Neural progenitor cell (in vitro differentiated cells): ENCODE results near the gene SYT15. TPM values are rescaled to one million over a fixed set of nuclear protein-coding genes. Genes with fewer than 3 reads are reported as not detected.

Experiments used
- DNase-seq: peaks from one replicate; pipeline ENCODE4 v3.0.0-alpha.2; 2016; ENCODE audit warnings: low spot score
- H2AFZ ChIP-seq: fragments of 200-600 bp; sonication (generic); replicated peaks from 2 replicates; pipeline ENCODE4 v1.6.1; 2016; ENCODE audit warnings: antibody characterized with exemption
- H3F3A ChIP-seq: fragments of 200-600 bp; sonication (generic); 2 replicates; pipeline ENCODE4 v1.6.1; 2016; ENCODE audit warnings: antibody characterized with exemption, low read depth
- H3K27ac ChIP-seq: fragments of 200-600 bp; sonication (generic); 2 replicates; pipeline ENCODE4 v1.5.1; 2016; ENCODE audit warnings: mild to moderate bottlenecking
- H3K27me3 ChIP-seq: fragments of 200-600 bp; sonication (generic); 2 replicates; pipeline ENCODE4 v1.6.1; 2016; ENCODE audit warnings: mild to moderate bottlenecking, moderate library complexity
- H3K36me3 ChIP-seq: fragments of 200-600 bp; sonication (generic); 2 replicates; pipeline ENCODE4 v1.5.1; 2016
- H3K4me1 ChIP-seq: fragments of 200-600 bp; sonication (generic); 2 replicates; pipeline ENCODE4 v1.6.1; 2016; ENCODE audit warnings: mixed run types
- H3K4me2 ChIP-seq: fragments of 200-600 bp; sonication (generic); 2 replicates; pipeline ENCODE4 v1.6.1; 2016
- H3K4me3 ChIP-seq: fragments of 200-600 bp; sonication (generic); 2 replicates; pipeline ENCODE4 v1.5.1; 2016
- H3K79me2 ChIP-seq: fragments of 200-600 bp; sonication (generic); 2 replicates; pipeline ENCODE4 v1.6.1; 2016; ENCODE audit warnings: low read depth
- H3K9ac ChIP-seq: fragments of 200-600 bp; sonication (generic); 2 replicates; pipeline ENCODE4 v1.6.1; 2016
- H3K9me3 ChIP-seq: fragments of 200-600 bp; sonication (generic); 2 replicates; pipeline ENCODE4 v1.5.1; 2016; ENCODE audit warnings: low read depth
- H4K20me1 ChIP-seq: fragments of 200-600 bp; sonication (generic); 2 replicates; pipeline ENCODE4 v1.6.1; 2016; ENCODE audit warnings: low read depth
- H3K27ac Mint-ChIP-seq: 3 replicates; pipeline ENCODE4 v1.8.0; 2021; ENCODE audit warnings: mixed read lengths
- H3K27me3 Mint-ChIP-seq: 2 replicates; pipeline ENCODE4 v1.8.0; 2022; ENCODE audit warnings: low read depth, mild to moderate bottlenecking, inconsistent platforms, moderate library complexity, mixed read lengths; ENCODE audit not compliant: insufficient read depth
- H3K36me3 Mint-ChIP-seq: 3 replicates; pipeline ENCODE4 v1.8.0; 2021; ENCODE audit warnings: mixed read lengths
- H3K4me1 Mint-ChIP-seq: 3 replicates; pipeline ENCODE4 v1.8.0; 2021; ENCODE audit warnings: mixed read lengths
- H3K4me3 Mint-ChIP-seq: 3 replicates; pipeline ENCODE4 v1.8.0; 2021; ENCODE audit warnings: mild to moderate bottlenecking, moderate library complexity, mixed read lengths
- H3K9me3 Mint-ChIP-seq: 3 replicates; pipeline ENCODE4 v1.8.0; 2020; ENCODE audit warnings: mixed read lengths
- CTCF ChIP-seq: fragments of 200-600 bp; sonication (generic); IDR thresholded peaks from 2 replicates; pipeline ENCODE4 v1.5.1; 2017; ENCODE audit warnings: antibody characterized with exemption, mild to moderate bottlenecking
- EZH2 ChIP-seq: fragments of 200-600 bp; sonication (generic); IDR thresholded peaks from 2 replicates; pipeline ENCODE4 v1.6.1; 2017; ENCODE audit warnings: antibody characterized with exemption, mild to moderate bottlenecking, moderate library complexity
- EZH2phosphoT487 ChIP-seq: fragments of 200-600 bp; sonication (generic); IDR thresholded peaks from 2 replicates; pipeline ENCODE4 v1.6.1; 2017; ENCODE audit warnings: antibody characterized with exemption
- total RNA-seq: library from RNA; depleted of rRNA; stranded (reverse); fragments of >200 nt; gene quantifications from 2 replicates; pipeline ENCODE4 v1.2.3, GENCODE V29; 2015; ENCODE audit warnings: low replicate concordance

Gene SYT15
- total RNA-seq, 1 donor from 2014 or later: 0.17 TPM

GRCh38 chr10:46557319-46558121, 21.4 kb upstream of the SYT15 start:
- Histone ChIP-seq H3K36me3 (no peaks in the 10 kb centered on the region), H3K79me2 (no peaks in the 10 kb centered on the region), H3K4me2 (peak overlapping the region; percentile 79), H3K4me1 (peaks cover 8% of the 10 kb centered on the region), H3K4me3 (peak overlapping the region; percentile 79), H3F3A (no peaks in the 10 kb centered on the region), H4K20me1 (no peaks in the 10 kb centered on the region), H3K27me3 (peaks cover 60% of the 10 kb centered on the region), H3K9me3 (no peaks in the 10 kb centered on the region), H3K9ac (no peak overlapping the region), H3K27ac (no peak overlapping the region), H2AFZ (peak overlapping the region; percentile 96)
- Mint-ChIP-seq H3K9me3 (peaks cover 3% of the 10 kb centered on the region), H3K4me3 (peak overlapping the region; percentile 88), H3K36me3 (peaks cover 2% of the 10 kb centered on the region), H3K4me1 (peaks cover 7% of the 10 kb centered on the region), H3K27me3 (peaks cover 10% of the 10 kb centered on the region), H3K27ac (peak overlapping the region; percentile 44)
- TF ChIP-seq EZH2phosphoT487 (no peak), CTCF (no peak), EZH2 (no peak)
- no peak for DNase-seq

DNA sequence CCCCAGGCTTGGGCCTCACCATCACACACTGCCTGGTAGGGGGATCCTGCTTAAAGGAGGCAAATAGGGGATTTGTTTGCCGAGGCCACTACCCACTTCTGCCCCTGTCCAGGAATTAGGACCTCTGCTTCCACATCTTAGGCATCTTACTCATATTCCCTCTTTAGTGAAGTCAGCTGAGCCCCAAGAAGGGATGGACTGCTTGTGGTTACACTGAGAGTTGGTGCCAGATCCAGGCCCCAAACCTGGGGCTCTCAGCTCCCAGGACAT, 20.9 kb upstream of the SYT15 start:
- Histone ChIP-seq H3K9me3 (no peaks in the 10 kb centered on the region), H3F3A (no peaks in the 10 kb centered on the region), H3K4me1 (peaks cover 8% of the 10 kb centered on the region), H3K9ac (no peak overlapping the region), H3K36me3 (no peaks in the 10 kb centered on the region), H4K20me1 (no peaks in the 10 kb centered on the region), H3K27ac (no peak overlapping the region), H2AFZ (no peak overlapping the region), H3K4me3 (no peak overlapping the region), H3K4me2 (no peak overlapping the region), H3K27me3 (peaks cover 60% of the 10 kb centered on the region), H3K79me2 (no peaks in the 10 kb centered on the region)
- H3K27ac Mint-ChIP-seq: peak overlapping the region; percentile 44
- H3K27me3 Mint-ChIP-seq: peaks cover 10% of the 10 kb centered on the region
- peak overlapping the region; percentile 88 for H3K4me3 Mint-ChIP-seq
- no peak for DNase-seq
- H3K9me3 Mint-ChIP-seq: peaks cover 3% of the 10 kb centered on the region
- peaks cover 2% of the 10 kb centered on the region for H3K36me3 Mint-ChIP-seq
- TF ChIP-seq EZH2: no peak
- no peak for TF ChIP-seq CTCF
- TF ChIP-seq EZH2phosphoT487: no peak
- H3K4me1 Mint-ChIP-seq: peaks cover 7% of the 10 kb centered on the region

GRCh38 chr10:46558392-46559185, 20.3 kb upstream of the SYT15 start:
- no peaks in the 10 kb centered on the region for H3K79me2 ChIP-seq
- no peak for TF ChIP-seq EZH2
- Mint-ChIP-seq H3K27ac (no peak overlapping the region), H3K4me1 (peaks cover 7% of the 10 kb centered on the region), H3K27me3 (peaks cover 10% of the 10 kb centered on the region), H3K9me3 (peaks cover 3% of the 10 kb centered on the region), H3K4me3 (peak overlapping the region; percentile 88), H3K36me3 (peaks cover 2% of the 10 kb centered on the region)
- no peaks in the 10 kb centered on the region for H3F3A ChIP-seq
- no peak overlapping the region for H2AFZ ChIP-seq
- DNase-seq: no peak
- no peak overlapping the region for H3K9ac ChIP-seq
- no peak overlapping the region for H3K27ac ChIP-seq
- H3K4me3 ChIP-seq: no peak overlapping the region
- no peaks in the 10 kb centered on the region for H3K36me3 ChIP-seq
- no peak overlapping the region for H3K4me2 ChIP-seq
- H3K9me3 ChIP-seq: no peaks in the 10 kb centered on the region
- no peaks in the 10 kb centered on the region for H4K20me1 ChIP-seq
- peaks cover 8% of the 10 kb centered on the region for H3K4me1 ChIP-seq
- H3K27me3 ChIP-seq: peaks cover 60% of the 10 kb centered on the region
